Thoracic aorta endothelial cell (primary cell): ENCODE results near the gene PA2G4. TPM values are rescaled to one million over a fixed set of nuclear protein-coding genes. Genes with fewer than 3 reads are reported as not detected.

ENCODE experiments used
- total RNA-seq: library from RNA; depleted of rRNA; stranded (reverse); fragments of >200 nt; gene quantifications from 2 replicates; pipeline ENCODE4 v1.2.3, GENCODE V29; 2012

PA2G4 gene
- 284 and 285 TPM in 2 replicates for total RNA-seq

GRCh38 chr12:56104109-56104814, at the start of gene PA2G4:
TSS of gene PA2G4 (plus strand) at chr12:56104559. CDS start at chr12:56104738, 179 bp downstream.

GRCh38 chr12:56079723-56080555, 24.4 kb upstream of the PA2G4 start, which contains the start of gene ERBB3:
TSS of gene ERBB3 (plus strand) at chr12:56080165. CDS start at chr12:56080301, 136 bp downstream.

GRCh38 chr12:56116267-56117081, 12.1 kb downstream of the PA2G4 start, which contains the start of gene RPL41:
TSS of gene RPL41 (plus strand) at chr12:56116633.

GRCh38 chr12:56117778-56118687, 13.7 kb downstream of the PA2G4 start, which contains the start of gene ZC3H10:
TSS of gene ZC3H10 (plus strand) at chr12:56118266. CDS start at chr12:56120563, 2,297 bp downstream.

GRCh38 chr12:56127888-56128669, 23.7 kb downstream of the PA2G4 start, which contains the start of gene ESYT1:
TSS of gene ESYT1 (plus strand) at chr12:56128267. CDS start at chr12:56128320, 53 bp downstream.

GRCh38 chr12:56152132-56152755, 47.9 kb downstream of the PA2G4 start, which contains the start of gene MYL6B:
TSS of gene MYL6B (plus strand) at chr12:56152587. CDS start at chr12:56153919, 1,332 bp downstream.

GRCh38 chr12:56158029-56158925, 53.9 kb downstream of the PA2G4 start, which contains the start of gene MYL6:
TSS of gene MYL6 (plus strand) at chr12:56158359. CDS start at chr12:56158402, 43 bp downstream.

Other genes starting within 250 kb of the PA2G4 start
- gene PYM1, start 176.7 kb upstream of the PA2G4 start, total RNA-seq, result 22.2 and 27.8 TPM in 2 replicates
- 62.8 and 69.4 TPM in 2 replicates for gene DGKA, start 173.4 kb upstream of the PA2G4 start, total RNA-seq
- gene PMEL, start 138.5 kb upstream of the PA2G4 start, total RNA-seq, result 0.36 and 0.40 TPM in 2 replicates
- gene CDK2, start 137.7 kb upstream of the PA2G4 start, total RNA-seq, result 43.2 and 53.2 TPM in 2 replicates
- 57.3 and 71.9 TPM in 2 replicates for gene RAB5B, start 130.5 kb upstream of the PA2G4 start, total RNA-seq
- 19.5 and 24.8 TPM in 2 replicates for gene SUOX, start 107.3 kb upstream of the PA2G4 start, total RNA-seq
- 1.3 and 1.9 TPM in 2 replicates for gene IKZF4, start 83.5 kb upstream of the PA2G4 start, total RNA-seq
- 1,015 and 1,043 TPM in 2 replicates for gene RPS26, start 62.6 kb upstream of the PA2G4 start, total RNA-seq
- 0.43 TPM in 1 of 2 replicates, not detected in the other for gene ERBB3, start 24.4 kb upstream of the PA2G4 start, total RNA-seq
- gene RPL41, start 12.1 kb downstream of the PA2G4 start, total RNA-seq, result 2,466 and 4,153 TPM in 2 replicates
- gene ZC3H10, start 13.7 kb downstream of the PA2G4 start, total RNA-seq, result 6.2 and 6.5 TPM in 2 replicates
- 259 and 330 TPM in 2 replicates for gene ESYT1, start 23.7 kb downstream of the PA2G4 start, total RNA-seq
- gene MYL6B, start 48.0 kb downstream of the PA2G4 start, total RNA-seq, result 51.1 and 67.2 TPM in 2 replicates
- 1,508 and 2,188 TPM in 2 replicates for gene MYL6, start 53.8 kb downstream of the PA2G4 start, total RNA-seq
- gene SMARCC2, start 84.9 kb downstream of the PA2G4 start, total RNA-seq, result 72.1 and 75.0 TPM in 2 replicates
- 95.6 and 123 TPM in 2 replicates for gene RNF41, start 117.4 kb downstream of the PA2G4 start, total RNA-seq
- gene NABP2, start 119.8 kb downstream of the PA2G4 start, total RNA-seq, result 30.7 and 34.0 TPM in 2 replicates
- not detected in 2 replicates for gene SLC39A5, start 125.5 kb downstream of the PA2G4 start, total RNA-seq
- gene ANKRD52, start 153.8 kb downstream of the PA2G4 start, total RNA-seq, result 19.9 and 25.0 TPM in 2 replicates
- 8.6 and 9.2 TPM in 2 replicates for gene COQ10A, start 162.4 kb downstream of the PA2G4 start, total RNA-seq
- 238 and 262 TPM in 2 replicates for gene CS, start 195.8 kb downstream of the PA2G4 start, total RNA-seq
- 86.9 and 93.8 TPM in 2 replicates for gene CNPY2, start 211.4 kb downstream of the PA2G4 start, total RNA-seq
- 13.3 and 18.8 TPM in 2 replicates for gene PAN2, start 229.4 kb downstream of the PA2G4 start, total RNA-seq
- not detected in 2 replicates for gene IL23A, start 234.3 kb downstream of the PA2G4 start, total RNA-seq